Dermis microvascular lymphatic vessel endothelial cell (primary cell): Measurements from ENCODE around the gene SLC26A9. TPM values are rescaled to one million over a fixed set of nuclear protein-coding genes. Genes with fewer than 3 reads are reported as not detected.
"Not testable (repeated sequence)": the region's sequence is repeated elsewhere in the genome, so short reads cannot be mapped to it uniquely, and the experiment has no call there.

Experiments used
- DNase-seq, 2 donors: peaks; one replicate each; pipeline versions ENCODE4 v3.0.0 to v3.0.0-alpha.2; 2010; ENCODE audit warnings: low read depth in 2 of 2
- total RNA-seq: library from RNA; depleted of rRNA; stranded (reverse); fragments of >200 nt; gene quantifications from 2 replicates; pipeline ENCODE4 v1.2.1, GENCODE V29; 2014

Gene SLC26A9
- total RNA-seq, 1 donor from 2014 or later = not detected

GRCh38 chr1:205927247-205927646 lies 16.0 kb downstream of the SLC26A9 start:
- no peak for DNase-seq

- DNase-seq = no peak
Observed at GRCh38 chr1:205926636-205927035, 16.6 kb downstream of the SLC26A9 start.

- no peak for DNase-seq
Observed at GRCh38 chr1:205926213-205926612, 17.0 kb downstream of the SLC26A9 start.

GRCh38 chr1:205925736-205926135 lies 17.5 kb downstream of the SLC26A9 start:
- DNase-seq = peak in 1 of 2 donors; percentile 71

- DNase-seq = no peak
Observed at GRCh38 chr1:205924460-205924790, 18.8 kb downstream of the SLC26A9 start.

GRCh38 chr1:205923651-205924459 lies 19.4 kb downstream of the SLC26A9 start:
- DNase-seq = no peak

- DNase-seq = no peak
Observed at GRCh38 chr1:205922806-205923205, 20.4 kb downstream of the SLC26A9 start.

GRCh38 chr1:205922314-205922713 lies 20.9 kb downstream of the SLC26A9 start:
- DNase-seq = no peak

- DNase-seq = no peak
Observed at GRCh38 chr1:205921570-205921909, 21.7 kb downstream of the SLC26A9 start.

- no peak for DNase-seq
Observed at GRCh38 chr1:205920861-205921569, 22.2 kb downstream of the SLC26A9 start.

GRCh38 chr1:205920159-205920558 lies 23.1 kb downstream of the SLC26A9 start:
- DNase-seq = peak in 1 of 2 donors; percentile 32

GRCh38 chr1:205918955-205919746 lies 24.1 kb downstream of the SLC26A9 start:
- DNase-seq = peak; percentile 72 to 82

- DNase-seq = peak in 1 of 2 donors; percentile 34
Observed at GRCh38 chr1:205917466-205918238, 25.6 kb downstream of the SLC26A9 start.

- no peak for DNase-seq
Observed at GRCh38 chr1:205916541-205916940, 26.7 kb downstream of the SLC26A9 start.

GRCh38 chr1:205915354-205915990 lies 27.8 kb downstream of the SLC26A9 start:
- DNase-seq = peak; percentile 36 to 57

- no peak for DNase-seq
Observed at GRCh38 chr1:205914730-205915129, 28.5 kb downstream of the SLC26A9 start.

GRCh38 chr1:205914155-205914507 lies 29.1 kb downstream of the SLC26A9 start:
- DNase-seq = no peak

GRCh38 chr1:205913451-205914154 lies 29.7 kb downstream of the SLC26A9 start:
- DNase-seq = peak in 1 of 2 donors; percentile 61

GRCh38 chr1:205907794-205908193 lies 35.5 kb downstream of the SLC26A9 start:
- peak; percentile 26 to 51 for DNase-seq

GRCh38 chr1:205905095-205905494 lies 38.2 kb downstream of the SLC26A9 start:
- not testable (repeated sequence) for DNase-seq
